ENCODE data around the gene PPT1.

The PPT1 gene

DNA sequence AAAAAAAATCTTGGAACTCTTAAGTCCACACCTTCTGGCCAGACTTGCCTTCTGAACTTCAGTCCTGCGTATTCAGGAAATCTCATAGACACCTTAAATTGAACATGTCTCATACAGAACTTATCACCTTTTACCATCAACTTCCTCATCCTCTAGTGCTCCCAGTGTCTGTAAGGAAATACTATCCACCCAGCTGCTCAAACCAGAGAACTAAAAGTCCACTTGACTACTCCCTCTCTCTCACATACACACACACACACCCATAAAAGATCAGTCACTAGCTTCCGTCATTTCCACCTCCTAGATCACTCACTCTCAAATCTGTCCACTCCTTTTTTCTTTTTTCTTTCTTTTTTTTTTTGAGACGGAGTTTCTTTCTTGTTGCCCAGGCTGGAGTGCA lies 67.4 kb downstream of the PPT1 start:
- Histone ChIP-seq H3K9me3 (ENCODE audit: control insufficient read depth, insufficient read depth, low read depth, low read length) (no peaks in the 10 kb centered on the region), H3K4me3 (ENCODE audit: low read depth, low read length) (no peak overlapping the region), H3K4me1 (ENCODE audit: control insufficient read depth, insufficient read depth, low read length) (no peaks in the 10 kb centered on the region), H3K27ac (ENCODE audit: extremely low read depth, low read depth, low read length) (no peak overlapping the region), H3K36me3 (ENCODE audit: control insufficient read depth in 2 of 2, insufficient read depth in 1 of 2, low read length in 2 of 2) (no peaks in the 10 kb centered on the region)
- TF ChIP-seq ZBTB21 (tag by site-specific recombination; IDR thresholded peaks at IDR 0.05): no peak
- no peak for TF ChIP-seq ZNF473 (tag by site-specific recombination; IDR thresholded peaks at IDR 0.05)
- no peak for TF ChIP-seq SETDB1 (IDR thresholded peaks at IDR 0.05; ENCODE audit: insufficient read length, low read length)
- no peak for TF ChIP-seq ZNF747 (tag by site-specific recombination; IDR thresholded peaks at IDR 0.05)
- TF ChIP-seq MZF1 (tag by site-specific recombination; IDR thresholded peaks at IDR 0.05; ENCODE audit: borderline replicate concordance): no peak
- TF ChIP-seq YY2 (tag by site-specific recombination; IDR thresholded peaks at IDR 0.05): no peak
- TF ChIP-seq GLI2 (tag by site-specific recombination; IDR thresholded peaks at IDR 0.05; ENCODE audit: borderline replicate concordance, low read depth): no peak
- no peak for TF ChIP-seq ZBTB8A (tag by site-specific recombination; IDR thresholded peaks at IDR 0.05)
- TF ChIP-seq ZBTB7A (tag by site-specific recombination; IDR thresholded peaks at IDR 0.05; ENCODE audit: low read depth): no peak
- TF ChIP-seq ZNF777 (tag by site-specific recombination; IDR thresholded peaks at IDR 0.05; ENCODE audit: borderline replicate concordance): no peak
- no peak for TF ChIP-seq ZNF776 (tag by site-specific recombination; IDR thresholded peaks at IDR 0.05; ENCODE audit: borderline replicate concordance)
- TF ChIP-seq ZSCAN16 (tag by site-specific recombination; IDR thresholded peaks at IDR 0.05): no peak
- TF ChIP-seq, protein P1, sequence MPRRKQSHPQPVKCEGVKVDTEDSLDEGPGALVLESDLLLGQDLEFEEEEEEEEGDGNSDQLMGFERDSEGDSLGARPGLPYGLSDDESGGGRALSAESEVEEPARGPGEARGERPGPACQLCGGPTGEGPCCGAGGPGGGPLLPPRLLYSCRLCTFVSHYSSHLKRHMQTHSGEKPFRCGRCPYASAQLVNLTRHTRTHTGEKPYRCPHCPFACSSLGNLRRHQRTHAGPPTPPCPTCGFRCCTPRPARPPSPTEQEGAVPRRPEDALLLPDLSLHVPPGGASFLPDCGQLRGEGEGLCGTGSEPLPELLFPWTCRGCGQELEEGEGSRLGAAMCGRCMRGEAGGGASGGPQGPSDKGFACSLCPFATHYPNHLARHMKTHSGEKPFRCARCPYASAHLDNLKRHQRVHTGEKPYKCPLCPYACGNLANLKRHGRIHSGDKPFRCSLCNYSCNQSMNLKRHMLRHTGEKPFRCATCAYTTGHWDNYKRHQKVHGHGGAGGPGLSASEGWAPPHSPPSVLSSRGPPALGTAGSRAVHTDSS (tag by site-specific recombination; IDR thresholded peaks at IDR 0.05): no peak
- TF ChIP-seq GFI1B (tag by site-specific recombination; IDR thresholded peaks at IDR 0.05): no peak
- TF ChIP-seq ZNF184 (tag by site-specific recombination; IDR thresholded peaks at IDR 0.05): no peak
- ChIA-PET CTCF (interaction anchor here (0.6 to 8.0 kb wide), 4 partner anchors 9 to 213 kb away, joined by 3 to 131 read pairs (median 38); no protein-coding TSS in a partner anchor), POLR2A (interaction anchor here (1.0 kb wide), 1 partner anchor 10 kb away, joined by 3 read pairs; no protein-coding TSS in a partner anchor)

DNA sequence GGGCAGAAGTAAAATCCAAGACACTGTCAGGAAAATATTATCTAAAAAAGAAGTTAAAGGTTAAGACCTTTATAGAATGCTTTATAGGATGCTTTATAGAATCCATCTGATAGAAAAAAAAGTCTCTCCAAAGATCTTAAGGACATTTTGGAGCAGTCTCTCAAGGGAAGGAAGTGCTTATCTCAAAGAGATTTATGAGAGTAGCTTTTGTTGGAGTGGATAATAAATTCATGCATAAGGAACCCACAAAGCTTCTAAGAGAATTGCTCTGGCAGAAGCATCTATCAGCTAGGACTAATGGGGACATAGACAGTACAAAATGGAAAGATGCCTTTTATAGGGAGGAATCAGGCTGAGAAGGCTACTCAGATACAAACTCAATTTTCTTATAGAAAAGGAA lies 69.4 kb downstream of the PPT1 start:
- CTCF ChIA-PET: interaction anchor here (1.7 to 8.0 kb wide), 2 partner anchors 54 to 109 kb away, joined by 6 to 131 read pairs; no protein-coding TSS in a partner anchor

DNA sequence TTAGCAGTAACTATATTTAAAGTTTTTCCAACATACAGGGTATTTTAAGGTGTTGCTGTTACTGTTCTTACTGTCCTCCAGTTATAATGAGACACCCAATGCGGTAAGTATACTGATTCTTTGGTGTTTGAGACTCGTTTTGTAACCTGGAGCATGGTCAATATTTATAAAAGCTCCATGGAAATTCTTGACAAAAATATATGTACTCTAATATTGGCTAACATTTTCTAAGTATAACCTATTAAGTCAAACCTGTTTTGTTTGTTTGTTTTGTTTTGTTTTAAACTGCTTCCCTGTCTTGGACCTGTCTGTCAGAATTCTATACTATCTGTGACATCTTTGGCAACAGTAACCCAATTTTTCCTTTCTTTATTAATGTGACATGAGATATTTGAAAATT lies 72.4 kb downstream of the PPT1 start:
- no peak overlapping the region for H3K27ac ChIP-seq (ENCODE audit: extremely low read depth, low read depth, low read length)
- ChIA-PET POLR2A (no interaction called here), CTCF (interaction anchor here (0.6 to 2.7 kb wide), 3 partner anchors 7 to 105 kb away, joined by 4 to 11 read pairs (median 4); no protein-coding TSS in a partner anchor)
- H3K36me3 ChIP-seq (ENCODE audit: control insufficient read depth in 2 of 2, insufficient read depth in 1 of 2, low read length in 2 of 2): no peaks in the 10 kb centered on the region
- no peaks in the 10 kb centered on the region for H3K9me3 ChIP-seq (ENCODE audit: control insufficient read depth, insufficient read depth, low read depth, low read length)
- H3K4me1 ChIP-seq (ENCODE audit: control insufficient read depth, insufficient read depth, low read length): no peaks in the 10 kb centered on the region
- no peak overlapping the region for H3K4me3 ChIP-seq (ENCODE audit: low read depth, low read length)
- TF ChIP-seq, protein P2, sequence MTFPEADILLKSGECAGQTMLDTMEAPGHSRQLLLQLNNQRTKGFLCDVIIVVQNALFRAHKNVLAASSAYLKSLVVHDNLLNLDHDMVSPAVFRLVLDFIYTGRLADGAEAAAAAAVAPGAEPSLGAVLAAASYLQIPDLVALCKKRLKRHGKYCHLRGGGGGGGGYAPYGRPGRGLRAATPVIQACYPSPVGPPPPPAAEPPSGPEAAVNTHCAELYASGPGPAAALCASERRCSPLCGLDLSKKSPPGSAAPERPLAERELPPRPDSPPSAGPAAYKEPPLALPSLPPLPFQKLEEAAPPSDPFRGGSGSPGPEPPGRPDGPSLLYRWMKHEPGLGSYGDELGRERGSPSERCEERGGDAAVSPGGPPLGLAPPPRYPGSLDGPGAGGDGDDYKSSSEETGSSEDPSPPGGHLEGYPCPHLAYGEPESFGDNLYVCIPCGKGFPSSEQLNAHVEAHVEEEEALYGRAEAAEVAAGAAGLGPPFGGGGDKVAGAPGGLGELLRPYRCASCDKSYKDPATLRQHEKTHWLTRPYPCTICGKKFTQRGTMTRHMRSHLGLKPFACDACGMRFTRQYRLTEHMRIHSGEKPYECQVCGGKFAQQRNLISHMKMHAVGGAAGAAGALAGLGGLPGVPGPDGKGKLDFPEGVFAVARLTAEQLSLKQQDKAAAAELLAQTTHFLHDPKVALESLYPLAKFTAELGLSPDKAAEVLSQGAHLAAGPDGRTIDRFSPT (tag by site-specific recombination; IDR thresholded peaks at IDR 0.05): no peak
- TF ChIP-seq BCL11B (tag by site-specific recombination; IDR thresholded peaks at IDR 0.05; ENCODE audit: low read depth) (no peak), SP2 (tag by site-specific recombination; IDR thresholded peaks at IDR 0.05) (no peak), SALL2 (tag by site-specific recombination; IDR thresholded peaks at IDR 0.05; ENCODE audit: borderline replicate concordance) (no peak), ZNF174 (tag by site-specific recombination; IDR thresholded peaks at IDR 0.05) (no peak), KLF9 (tag by site-specific recombination; IDR thresholded peaks at IDR 0.05; ENCODE audit: low read depth) (no peak), SCRT2 (tag by site-specific recombination; IDR thresholded peaks at IDR 0.05) (no peak), ZNF132 (tag by site-specific recombination; IDR thresholded peaks at IDR 0.05; ENCODE audit: borderline replicate concordance) (no peak), ZNF792 (tag by site-specific recombination; IDR thresholded peaks at IDR 0.05) (no peak), ZNF426 (tag by site-specific recombination; IDR thresholded peaks at IDR 0.05) (no peak), ZNF16 (tag by site-specific recombination; IDR thresholded peaks at IDR 0.05; ENCODE audit: low read depth) (no peak), ZNF624 (tag by site-specific recombination; IDR thresholded peaks at IDR 0.05) (no peak)
- TF ChIP-seq, protein P3, sequence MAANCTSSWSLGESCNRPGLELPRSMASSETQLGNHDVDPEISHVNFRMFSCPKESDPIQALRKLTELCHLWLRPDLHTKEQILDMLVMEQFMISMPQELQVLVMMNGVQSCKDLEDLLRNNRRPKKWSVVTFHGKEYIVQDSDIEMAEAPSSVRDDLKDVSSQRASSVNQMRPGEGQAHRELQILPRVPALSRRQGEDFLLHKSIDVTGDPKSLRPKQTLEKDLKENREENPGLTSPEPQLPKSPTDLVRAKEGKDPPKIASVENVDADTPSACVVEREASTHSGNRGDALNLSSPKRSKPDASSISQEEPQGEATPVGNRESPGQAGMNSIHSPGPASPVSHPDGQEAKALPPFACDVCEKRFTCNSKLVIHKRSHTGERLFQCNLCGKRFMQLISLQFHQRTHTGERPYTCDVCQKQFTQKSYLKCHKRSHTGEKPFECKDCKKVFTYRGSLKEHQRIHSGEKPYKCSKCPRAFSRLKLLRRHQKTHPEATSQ (tag by site-specific recombination; IDR thresholded peaks at IDR 0.05): no peak
- TF ChIP-seq, protein P4, sequence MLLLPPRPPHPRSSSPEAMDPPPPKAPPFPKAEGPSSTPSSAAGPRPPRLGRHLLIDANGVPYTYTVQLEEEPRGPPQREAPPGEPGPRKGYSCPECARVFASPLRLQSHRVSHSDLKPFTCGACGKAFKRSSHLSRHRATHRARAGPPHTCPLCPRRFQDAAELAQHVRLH (tag by site-specific recombination; IDR thresholded peaks at IDR 0.05): no peak

More for the DNA sequence above, 69.4 kb downstream of the PPT1 start:
- Histone ChIP-seq H3K36me3 (ENCODE audit: control insufficient read depth in 2 of 2, insufficient read depth in 1 of 2, low read length in 2 of 2) (no peaks in the 10 kb centered on the region), H3K27ac (ENCODE audit: extremely low read depth, low read depth, low read length) (no peak overlapping the region), H3K4me3 (ENCODE audit: low read depth, low read length) (no peak overlapping the region), H3K9me3 (ENCODE audit: control insufficient read depth, insufficient read depth, low read depth, low read length) (no peaks in the 10 kb centered on the region), H3K4me1 (ENCODE audit: control insufficient read depth, insufficient read depth, low read length) (no peaks in the 10 kb centered on the region)
- POLR2A ChIA-PET: no interaction called here
- TF ChIP-seq GLIS1 (tag by site-specific recombination; IDR thresholded peaks at IDR 0.05): no peak
